Right lobe of liver (tissue), 6 donors: ENCODE results near the gene FAM53C. TPM values are rescaled to one million over a fixed set of nuclear protein-coding genes. Genes with fewer than 3 reads are reported as not detected.

Experiments
- ATAC-seq, 4 donors: fragments of 200-7000 bp; cut with Tn5 transposase; one replicate each; pipeline ENCODE4 v1.9.1; 2020; ENCODE audit warnings: mild to moderate bottlenecking in 4 of 4, moderate library complexity in 4 of 4
- DNase-seq, 3 donors: peaks; one replicate each; pipeline ENCODE4 v3.0.0-alpha.2; 2020
- H3K27ac ChIP-seq, 3 donors: fragments of 200-600 bp; one replicate each; pipeline ENCODE4 v1.8.0; 2022
- H3K27me3 ChIP-seq, 2 donors: fragments of 200-600 bp; one replicate each; pipeline ENCODE4 v1.8.0; 2022
- H3K36me3 ChIP-seq, 4 donors: fragments of 200-600 bp; sonication (generic) in 1 of 4; one replicate each; pipeline versions ENCODE4 v1.5.1 to v1.8.0; 2017 to 2022; ENCODE audit warnings: control low read depth in 1 of 4
- H3K4me1 ChIP-seq, 4 donors: fragments of 200-600 bp; sonication (generic) in 1 of 4; one replicate each; pipeline versions ENCODE4 v1.5.1 to v1.8.0; 2017 to 2022; ENCODE audit warnings: control low read depth in 1 of 4
- H3K4me3 ChIP-seq, 3 donors: fragments of 200-600 bp; one replicate each; pipeline ENCODE4 v1.8.0; 2022
- H3K9me3 ChIP-seq, 4 donors: fragments of 200-600 bp; sonication (generic) in 1 of 4; one replicate each; pipeline versions ENCODE4 v1.5.1 to v1.8.0; 2017 to 2022; ENCODE audit warnings: control low read depth in 1 of 4
- CTCF ChIP-seq, 4 donors: fragments of 200-600 bp in 3 of 4; fragments of 450-650 bp in 1 of 4; IDR thresholded peaks; one replicate each; pipeline versions ENCODE4 v1.5.1 to v1.8.0; 2016 to 2022; ENCODE audit warnings: antibody characterized with exemption in 4 of 4, mild to moderate bottlenecking in 2 of 4
- POLR2A ChIP-seq: fragments of 450-650 bp; IDR thresholded peaks from one replicate; pipeline ENCODE4 v1.6.1; 2017; ENCODE audit warnings: antibody characterized with exemption, mild to moderate bottlenecking
- WGBS: methylation state at CpG from one replicate; pipeline ENCODE4 v1.1.6; 2018; ENCODE audit warnings: low coverage, low lambda C conversion rate; ENCODE audit not compliant: insufficient coverage; ENCODE audit errors: missing lambda C conversion rate; 5-methylcytosine and 5-hydroxymethylcytosine counted together
- intact Hi-C, 2 donors: fragments of 100-400 bp; cut with DNase I; formaldehyde crosslinking; loops; one replicate each; pipeline versions ENCODE4 v1.11.2 to v1.14.1; 2022
- total RNA-seq, 6 experiments: library from RNA; depleted of rRNA in 2 of 6; stranded (reverse); fragments of >200 nt in 2 of 6; fragmentation: NEBNext Ultra II Directional in 3 of 6; extraction: Animal tissue kit (Norgen Biotek cat#: 25700) in 3 of 6; gene quantifications; one replicate each; pipeline versions ENCODE4 v1.1.0 to v1.2.4, GENCODE V29; 2016 to 2023
- donor health status: DM: no; HTN: yes; CAD: no.
- donor health status: DM: no; HTN: no; CAD: no.
- donor health status: DM: no; HTN: no; CAD: no.
- donor health status: DM: no; HTN: yes; CAD: no.
- donor health status: DM: no; HTN: yes; CAD: no.

Gene FAM53C
- total RNA-seq, 6 experiments from 2014 or later: 7.2 to 15.8 (median 8.7) TPM

- no peak within 1 kb of the TSS for H3K27ac ChIP-seq
- H3K36me3 ChIP-seq: no peaks in the 10 kb centered on the region
- H3K4me3 ChIP-seq: peak within 1 kb of the TSS; percentile 36 to 55 (median 41)
- H3K4me1 ChIP-seq: peaks cover 0 to 11% (median 0%) of the 10 kb centered on the region in 4 donors
- WGBS: under 1% methylated on average over 39 of the region's 55 CpGs
- DNase-seq (peak; percentile 97 to 98 (median 98)), ATAC-seq (peak; percentile 99 to 100 (median 100))
- TF ChIP-seq POLR2A (no peak), CTCF (IDR thresholded peaks at IDR 0.05) (no peak)
- intact Hi-C loops: no loop called here
- no peaks in the 10 kb centered on the region for H3K9me3 ChIP-seq
- no peaks in the 10 kb centered on the region for H3K27me3 ChIP-seq
These were observed 6.4 kb upstream of the FAM53C start, which contains the start of gene CDC25C for GRCh38 chr5:138331449-138332368. TSS of gene CDC25C (minus strand) at chr5:138331804. CDS start at chr5:138331180, 624 bp downstream.

GRCh38 chr5:138334867-138335447 is 3.1 kb upstream of the FAM53C start:
- Histone ChIP-seq H3K4me1 (peaks cover 0 to 24% (median 3%) of the 10 kb centered on the region in 4 donors), H3K27ac (no peak overlapping the region), H3K4me3 (no peak overlapping the region), H3K9me3 (no peaks in the 10 kb centered on the region), H3K36me3 (no peaks in the 10 kb centered on the region), H3K27me3 (no peaks in the 10 kb centered on the region)
- no peak for TF ChIP-seq POLR2A
- TF ChIP-seq CTCF (IDR thresholded peaks at IDR 0.05): no peak
- intact Hi-C loops: no loop called here
- DNase-seq (no peak), ATAC-seq (no peak)
- WGBS: 27% methylated on average over 3 of the region's 3 CpGs

GRCh38 chr5:138336952-138337684 is 948 bp upstream of the FAM53C start:
- peak overlapping the region; percentile 98 to 100 (median 99) for H3K27ac ChIP-seq
- no peaks in the 10 kb centered on the region for H3K9me3 ChIP-seq
- no peak for TF ChIP-seq CTCF (IDR thresholded peaks at IDR 0.05)
- TF ChIP-seq POLR2A: no peak
- intact Hi-C loops: no loop called here
- peak overlapping the region; percentile 68 to 84 (median 81) for H3K4me3 ChIP-seq
- peaks cover 0 to 13% (median 4%) of the 10 kb centered on the region in 4 donors for H3K4me1 ChIP-seq
- ATAC-seq: peak; percentile 45 to 66 (median 54)
- H3K27me3 ChIP-seq: no peaks in the 10 kb centered on the region
- 15% methylated on average over 10 of the region's 13 CpGs for WGBS
- H3K36me3 ChIP-seq: peaks cover 0 to 11% (median 1%) of the 10 kb centered on the region in 4 donors
- DNase-seq: peak; percentile 74 to 81 (median 79)

- DNase-seq: no peak
- peak overlapping the region; percentile 98 to 100 (median 99) for H3K27ac ChIP-seq
- H3K4me1 ChIP-seq: peaks cover 0 to 13% (median 4%) of the 10 kb centered on the region in 4 donors
- ATAC-seq: no peak
- peak overlapping the region; percentile 68 to 84 (median 81) for H3K4me3 ChIP-seq
- intact Hi-C loops: no loop called here
- no peaks in the 10 kb centered on the region for H3K9me3 ChIP-seq
- WGBS: 6% methylated on average over 6 of the region's 22 CpGs
- no peaks in the 10 kb centered on the region for H3K27me3 ChIP-seq
- TF ChIP-seq POLR2A (no peak), CTCF (IDR thresholded peaks at IDR 0.05) (no peak)
- peaks cover 0 to 24% (median 3%) of the 10 kb centered on the region in 4 donors for H3K36me3 ChIP-seq
These were observed 485 bp downstream of the FAM53C start for GRCh38 chr5:138338411-138339090.
